Measurements from ENCODE around the gene CSMD2.

The CSMD2 gene

DNA sequence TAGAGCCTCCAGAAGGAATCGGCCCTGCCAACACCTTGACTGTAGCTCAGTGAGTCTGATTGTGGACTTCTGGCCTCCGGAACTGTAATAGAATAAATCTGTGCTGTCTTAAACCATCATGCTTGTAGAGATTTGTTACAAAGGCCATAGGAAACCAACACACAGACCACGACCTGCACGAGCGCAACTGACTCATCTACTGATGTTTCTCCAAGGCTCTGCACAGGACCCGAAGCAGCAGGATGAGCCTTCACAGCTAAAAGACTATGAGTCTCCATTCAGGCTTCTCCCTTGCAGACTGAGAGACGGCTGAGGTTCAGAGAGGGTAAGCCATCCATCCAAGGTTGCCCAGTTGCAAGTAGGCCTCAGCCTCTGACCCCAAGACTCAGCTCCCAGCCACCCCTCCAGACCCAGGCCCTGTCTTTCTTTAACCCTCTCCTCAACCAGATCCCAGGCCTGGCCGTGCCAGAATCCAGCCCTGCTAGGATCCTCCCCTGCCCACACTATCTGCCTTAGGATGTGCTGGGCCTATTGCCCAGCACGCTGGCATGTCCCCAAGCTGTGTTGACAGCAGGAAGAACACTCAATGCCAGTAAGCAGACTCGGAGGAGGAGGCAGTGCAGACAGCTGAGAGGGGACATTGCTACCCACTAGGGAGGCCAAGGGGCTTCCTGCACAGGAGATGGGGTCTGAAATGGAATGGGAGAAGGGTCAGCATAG lies 192.2 kb downstream of the CSMD2 start:
- Histone ChIP-seq H3K9ac (ENCODE audit: low read depth, low read length) (no peak overlapping the region), H3K36me3 (ENCODE audit: insufficient read depth, low read length) (no peaks in the 10 kb centered on the region; the same call in 1 of the 2 replicates), H3K9me3 (ENCODE audit: control insufficient read depth, insufficient read depth, low read length) (no peaks in the 10 kb centered on the region), H3K4me1 (ENCODE audit: insufficient read depth, low read length) (no peaks in the 10 kb centered on the region)

GRCh38 chr1:33971913-33972312 lies 193.1 kb downstream of the CSMD2 start:
- Histone ChIP-seq H3K9ac (ENCODE audit: low read depth, low read length) (no peak overlapping the region), H3K36me3 (ENCODE audit: insufficient read depth, low read length) (no peaks in the 10 kb centered on the region; the same call in 1 of the 2 replicates), H3K4me1 (ENCODE audit: insufficient read depth, low read length) (no peaks in the 10 kb centered on the region), H3K9me3 (ENCODE audit: control insufficient read depth, insufficient read depth, low read length) (no peaks in the 10 kb centered on the region)

DNA sequence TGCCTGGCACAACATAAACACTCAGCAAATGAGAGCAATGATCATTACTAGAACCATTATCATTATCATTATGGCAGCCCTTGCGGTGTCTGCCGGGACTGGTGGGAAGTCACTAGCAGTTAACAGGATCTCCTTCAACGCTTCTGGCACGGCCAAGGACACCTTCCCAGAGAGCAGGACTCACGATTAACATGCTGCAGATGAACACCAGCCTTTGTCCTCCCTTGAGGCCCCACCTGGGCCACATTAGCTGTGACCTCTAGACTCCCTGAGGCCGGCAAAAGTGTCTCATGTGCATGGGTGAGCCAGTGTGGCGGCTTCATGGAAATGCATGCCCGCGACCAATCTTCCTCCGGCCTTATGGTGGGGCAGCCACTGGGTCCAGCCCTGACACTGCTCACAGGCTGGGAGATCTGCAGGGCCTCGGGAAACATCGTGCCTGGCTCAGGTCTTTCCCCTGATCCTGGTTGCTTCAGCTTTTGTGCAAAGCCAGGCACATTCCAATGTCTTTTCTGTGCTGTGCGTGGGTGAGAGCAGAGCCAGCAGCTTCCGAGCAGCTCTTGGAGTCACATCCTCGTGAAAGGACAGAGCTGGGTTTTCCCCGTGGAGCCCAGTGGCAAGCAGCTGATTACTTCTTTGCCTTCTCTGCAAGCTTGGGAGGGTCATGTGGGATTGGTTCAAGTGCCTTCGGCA lies 193.9 kb downstream of the CSMD2 start:
- H3K9ac ChIP-seq (ENCODE audit: low read depth, low read length): no peak overlapping the region
- no peaks in the 10 kb centered on the region for H3K9me3 ChIP-seq (ENCODE audit: control insufficient read depth, insufficient read depth, low read length)
- H3K36me3 ChIP-seq (ENCODE audit: insufficient read depth, low read length): no peaks in the 10 kb centered on the region; the same call in 1 of the 2 replicates
- no peaks in the 10 kb centered on the region for H3K4me1 ChIP-seq (ENCODE audit: insufficient read depth, low read length)

DNA sequence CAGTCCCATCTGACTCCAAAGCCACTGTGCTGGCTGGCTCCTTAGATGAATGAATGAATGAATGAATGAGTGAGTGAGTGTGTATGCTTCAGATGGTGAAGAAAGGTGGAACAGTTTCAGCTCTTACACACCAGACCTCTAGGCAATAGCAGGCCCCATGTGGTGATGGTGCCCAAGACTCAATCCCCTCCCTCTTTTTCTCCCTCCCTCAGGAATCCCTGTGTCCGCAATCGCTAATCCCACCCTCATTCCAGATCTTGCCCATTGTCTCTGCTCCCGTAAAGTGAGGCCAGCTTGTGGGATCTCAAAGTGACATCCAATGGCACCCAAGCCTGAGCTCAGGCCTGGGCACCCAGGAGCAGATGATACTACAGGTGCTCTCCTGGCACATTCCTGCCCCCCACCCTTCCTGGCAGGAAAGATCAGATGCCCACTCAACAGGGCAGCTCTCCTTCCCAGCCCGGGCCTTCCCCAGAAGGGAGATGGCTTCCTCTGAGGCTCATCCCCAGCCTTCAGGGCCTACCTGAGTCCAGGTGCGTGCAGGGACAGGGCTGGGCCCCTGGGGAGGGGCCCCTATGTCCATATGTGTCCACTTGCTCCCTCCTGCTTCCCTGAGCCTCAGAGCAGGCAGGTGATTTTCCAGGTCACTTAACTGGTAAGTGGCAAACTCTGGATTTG lies 194.7 kb downstream of the CSMD2 start:
- Histone ChIP-seq H3K9ac (ENCODE audit: low read depth, low read length) (no peak overlapping the region), H3K36me3 (ENCODE audit: insufficient read depth, low read length) (no peaks in the 10 kb centered on the region; the same call in 1 of the 2 replicates), H3K9me3 (ENCODE audit: control insufficient read depth, insufficient read depth, low read length) (no peaks in the 10 kb centered on the region), H3K4me1 (ENCODE audit: insufficient read depth, low read length) (no peaks in the 10 kb centered on the region)

- H3K4me1 ChIP-seq (ENCODE audit: insufficient read depth, low read length): no peaks in the 10 kb centered on the region
- no peak overlapping the region for H3K9ac ChIP-seq (ENCODE audit: low read depth, low read length)
- no peaks in the 10 kb centered on the region; the same call in 1 of the 2 replicates for H3K36me3 ChIP-seq (ENCODE audit: insufficient read depth, low read length)
- no peaks in the 10 kb centered on the region for H3K9me3 ChIP-seq (ENCODE audit: control insufficient read depth, insufficient read depth, low read length)
These were observed 198.5 kb downstream of the CSMD2 start for GRCh38 chr1:33966346-33967141.

DNA sequence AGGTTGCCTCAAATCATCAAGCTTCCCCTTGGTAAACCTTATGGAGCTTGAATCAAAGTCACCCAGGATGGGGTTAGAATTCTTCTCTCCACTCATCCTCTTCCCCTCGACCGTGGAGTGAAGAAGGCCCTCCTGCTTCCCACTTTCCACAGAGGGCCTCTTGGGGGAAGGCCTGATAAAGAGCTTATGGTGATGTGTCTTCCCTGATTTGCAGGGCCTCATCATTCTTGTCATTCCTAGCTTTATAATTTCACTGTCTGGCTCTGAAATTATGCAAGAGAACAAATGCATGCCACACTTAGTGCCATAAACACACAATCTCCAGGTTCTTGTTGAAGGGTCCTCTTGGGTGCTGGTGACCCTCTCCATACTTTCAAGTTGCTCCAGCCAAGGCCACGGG lies 199.9 kb downstream of the CSMD2 start:
- H3K9ac ChIP-seq (ENCODE audit: low read depth, low read length): no peak overlapping the region
- no peaks in the 10 kb centered on the region; the same call in 1 of the 2 replicates for H3K36me3 ChIP-seq (ENCODE audit: insufficient read depth, low read length)
- H3K9me3 ChIP-seq (ENCODE audit: control insufficient read depth, insufficient read depth, low read length): no peaks in the 10 kb centered on the region
- no peaks in the 10 kb centered on the region for H3K4me1 ChIP-seq (ENCODE audit: insufficient read depth, low read length)

- Histone ChIP-seq H3K9ac (ENCODE audit: low read depth, low read length) (no peak overlapping the region), H3K9me3 (ENCODE audit: control insufficient read depth, insufficient read depth, low read length) (no peaks in the 10 kb centered on the region), H3K36me3 (ENCODE audit: insufficient read depth, low read length) (no peaks in the 10 kb centered on the region; the same call in 1 of the 2 replicates), H3K4me1 (ENCODE audit: insufficient read depth, low read length) (no peaks in the 10 kb centered on the region)
These were observed 203.0 kb downstream of the CSMD2 start for GRCh38 chr1:33962061-33962460.

- H3K4me1 ChIP-seq (ENCODE audit: insufficient read depth, low read length): no peaks in the 10 kb centered on the region
- H3K9me3 ChIP-seq (ENCODE audit: control insufficient read depth, insufficient read depth, low read length): no peaks in the 10 kb centered on the region
- H3K9ac ChIP-seq (ENCODE audit: low read depth, low read length): no peak overlapping the region
- H3K36me3 ChIP-seq (ENCODE audit: insufficient read depth, low read length): no peaks in the 10 kb centered on the region
These were observed 204.7 kb downstream of the CSMD2 start for GRCh38 chr1:33960188-33960895.

- no peak overlapping the region for H3K9ac ChIP-seq (ENCODE audit: low read depth, low read length)
- H3K4me1 ChIP-seq (ENCODE audit: insufficient read depth, low read length): no peaks in the 10 kb centered on the region
- H3K9me3 ChIP-seq (ENCODE audit: control insufficient read depth, insufficient read depth, low read length): no peaks in the 10 kb centered on the region
- H3K36me3 ChIP-seq (ENCODE audit: insufficient read depth, low read length): no peaks in the 10 kb centered on the region
These were observed 207.2 kb downstream of the CSMD2 start for GRCh38 chr1:33957854-33958253.

- Histone ChIP-seq H3K36me3 (ENCODE audit: insufficient read depth, low read length) (no peaks in the 10 kb centered on the region), H3K9me3 (ENCODE audit: control insufficient read depth, insufficient read depth, low read length) (no peaks in the 10 kb centered on the region), H3K9ac (ENCODE audit: low read depth, low read length) (no peak overlapping the region), H3K4me1 (ENCODE audit: insufficient read depth, low read length) (no peaks in the 10 kb centered on the region)
These were observed 209.9 kb downstream of the CSMD2 start for GRCh38 chr1:33955096-33955495.

DNA sequence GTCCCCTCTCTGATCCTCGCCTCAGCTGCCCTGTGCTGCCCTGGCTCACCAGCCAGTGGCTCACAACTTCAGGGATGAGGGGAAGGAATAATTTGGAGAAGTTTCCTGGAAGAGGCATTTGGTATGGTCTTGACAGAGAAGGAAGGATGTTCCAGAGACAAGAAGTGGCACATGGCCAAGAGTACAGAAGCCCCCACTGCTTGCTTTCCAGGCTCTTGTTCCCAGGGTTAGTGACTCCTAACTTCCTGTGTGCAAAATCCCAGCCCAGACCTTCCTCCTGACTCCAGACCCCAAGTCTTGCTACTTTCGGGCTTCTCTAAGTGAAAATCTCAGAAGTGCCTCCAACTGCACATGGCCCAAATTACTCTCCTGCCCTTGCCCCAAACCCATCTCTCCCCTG lies 215.5 kb downstream of the CSMD2 start:
- Histone ChIP-seq H3K36me3 (ENCODE audit: insufficient read depth, low read length) (no peaks in the 10 kb centered on the region), H3K4me1 (ENCODE audit: insufficient read depth, low read length) (no peaks in the 10 kb centered on the region), H3K9ac (ENCODE audit: low read depth, low read length) (no peak overlapping the region), H3K9me3 (ENCODE audit: control insufficient read depth, insufficient read depth, low read length) (no peaks in the 10 kb centered on the region)

- Histone ChIP-seq H3K9ac (ENCODE audit: low read depth, low read length) (no peak overlapping the region), H3K9me3 (ENCODE audit: control insufficient read depth, insufficient read depth, low read length) (no peaks in the 10 kb centered on the region)
These were observed 216.7 kb downstream of the CSMD2 start for GRCh38 chr1:33948291-33948690.

DNA sequence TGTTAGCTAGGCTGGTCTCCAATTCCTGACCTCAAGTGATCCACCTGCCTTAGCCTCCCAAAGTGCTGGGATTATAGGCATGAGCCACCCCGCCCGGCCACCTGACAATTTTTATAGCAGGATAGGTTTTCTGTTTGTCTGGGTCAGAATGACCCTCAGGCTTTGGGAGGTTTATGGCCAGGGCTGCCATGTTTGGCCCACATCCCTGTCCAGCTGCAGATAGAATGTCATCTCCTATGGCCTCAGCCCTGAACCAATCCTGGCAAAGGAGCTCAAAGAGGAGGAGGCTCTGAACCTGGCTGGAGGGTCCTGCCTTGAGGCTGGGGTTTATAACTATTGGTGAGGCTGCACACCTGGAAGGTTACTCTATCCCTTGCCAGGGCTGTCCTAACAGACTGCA lies 218.2 kb downstream of the CSMD2 start:
- H3K36me3 ChIP-seq (ENCODE audit: insufficient read depth, low read length): no peaks in the 10 kb centered on the region
- H3K4me1 ChIP-seq (ENCODE audit: insufficient read depth, low read length): no peaks in the 10 kb centered on the region
- no peaks in the 10 kb centered on the region for H3K9me3 ChIP-seq (ENCODE audit: control insufficient read depth, insufficient read depth, low read length)
- no peak overlapping the region for H3K9ac ChIP-seq (ENCODE audit: low read depth, low read length)

More at GRCh38 chr1:33948291-33948690, 216.7 kb downstream of the CSMD2 start:
- Histone ChIP-seq H3K36me3 (ENCODE audit: insufficient read depth, low read length) (no peaks in the 10 kb centered on the region), H3K4me1 (ENCODE audit: insufficient read depth, low read length) (no peaks in the 10 kb centered on the region)

DNA sequence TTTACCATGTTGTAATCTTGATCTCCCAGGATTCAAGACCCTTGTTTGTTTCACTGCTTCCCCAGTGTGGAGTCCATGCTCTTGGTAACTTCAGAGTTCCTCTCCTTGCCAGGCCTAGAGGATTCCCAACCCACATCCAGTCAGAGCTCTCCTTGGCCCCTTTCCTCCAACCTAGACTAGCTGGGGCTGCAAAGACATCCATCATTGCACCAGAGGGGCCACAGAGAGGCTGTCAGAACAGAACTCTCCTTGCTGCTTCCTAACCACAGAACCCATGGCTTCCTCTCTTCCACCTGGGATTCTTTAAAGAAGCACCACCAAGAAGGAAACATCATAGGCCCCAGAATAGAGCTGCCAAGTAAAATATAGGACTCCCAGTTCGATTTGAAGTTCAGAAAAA lies 220.2 kb downstream of the CSMD2 start:
- H3K4me1 ChIP-seq (ENCODE audit: insufficient read depth, low read length): no peaks in the 10 kb centered on the region
- H3K36me3 ChIP-seq (ENCODE audit: insufficient read depth, low read length): no peaks in the 10 kb centered on the region
- no peak overlapping the region for H3K9ac ChIP-seq (ENCODE audit: low read depth, low read length)
- no peaks in the 10 kb centered on the region for H3K9me3 ChIP-seq (ENCODE audit: control insufficient read depth, insufficient read depth, low read length)

All from ES-I3 (cell line).